HG03520 (cell line): Measurements from ENCODE around the gene GIGYF1.
"Not testable (repeated sequence)": the region's sequence is repeated elsewhere in the genome, so short reads cannot be mapped to it uniquely, and the experiment has no call there.

ENCODE experiments used
- ATAC-seq: cut with Tn5 transposase; IDR thresholded peaks from one replicate; pipeline ENCODE4 v1.9.1; 2021; ENCODE audit warnings: mild to moderate bottlenecking, moderate library complexity; ENCODE audit not compliant: unreplicated experiment

Gene GIGYF1

GRCh38 chr7:100673302-100673941 lies 20.6 kb downstream of the GIGYF1 start, which contains the start of gene GNB2:
Gene GNB2, plus strand, starts transcription at chr7:100673740. Its CDS starts 2,526 bp downstream, at chr7:100676266.
- peak; percentile 46 for ATAC-seq

GRCh38 chr7:100671353-100672327 lies 22.4 kb downstream of the GIGYF1 start:
- ATAC-seq: no peak

- ATAC-seq: no peak
Observed at GRCh38 chr7:100670074-100670473, 24.0 kb downstream of the GIGYF1 start.

GRCh38 chr7:100669106-100669505 lies 24.9 kb downstream of the GIGYF1 start:
- ATAC-seq: not testable (repeated sequence)

GRCh38 chr7:100668069-100668449 lies 26.0 kb downstream of the GIGYF1 start:
- no peak for ATAC-seq

- no peak for ATAC-seq
Observed at GRCh38 chr7:100667331-100668068, 26.6 kb downstream of the GIGYF1 start.

GRCh38 chr7:100665168-100665726 lies 28.8 kb downstream of the GIGYF1 start:
- ATAC-seq: no peak

GRCh38 chr7:100662194-100662776 lies 31.8 kb downstream of the GIGYF1 start:
- ATAC-seq: not testable (repeated sequence)

GRCh38 chr7:100655908-100656674 lies 38.0 kb downstream of the GIGYF1 start, which contains the start of gene ACTL6B:
Gene ACTL6B, minus strand, starts transcription at chr7:100656448. Its CDS starts 94 bp downstream, at chr7:100656354.
- no peak for ATAC-seq

GRCh38 chr7:100654908-100655831 lies 38.9 kb downstream of the GIGYF1 start:
- ATAC-seq: no peak

- no peak for ATAC-seq
Observed at GRCh38 chr7:100649826-100650565, 44.1 kb downstream of the GIGYF1 start.

- no peak for ATAC-seq
Observed at GRCh38 chr7:100642534-100642907, 51.5 kb downstream of the GIGYF1 start.

GRCh38 chr7:100641860-100642533 lies 52.1 kb downstream of the GIGYF1 start:
- ATAC-seq: no peak

GRCh38 chr7:100641463-100641859 lies 52.6 kb downstream of the GIGYF1 start, which contains the start of gene TFR2:
Gene TFR2, minus strand, starts transcription at chr7:100641552. Its CDS starts 43 bp downstream, at chr7:100641509.
- ATAC-seq: no peak

- ATAC-seq: no peak
Observed at GRCh38 chr7:100640517-100641440, 53.3 kb downstream of the GIGYF1 start.

GRCh38 chr7:100639995-100640516 lies 54.0 kb downstream of the GIGYF1 start:
- no peak for ATAC-seq
